ENCODE data around the gene ABCD1.

The ABCD1 gene

DNA sequence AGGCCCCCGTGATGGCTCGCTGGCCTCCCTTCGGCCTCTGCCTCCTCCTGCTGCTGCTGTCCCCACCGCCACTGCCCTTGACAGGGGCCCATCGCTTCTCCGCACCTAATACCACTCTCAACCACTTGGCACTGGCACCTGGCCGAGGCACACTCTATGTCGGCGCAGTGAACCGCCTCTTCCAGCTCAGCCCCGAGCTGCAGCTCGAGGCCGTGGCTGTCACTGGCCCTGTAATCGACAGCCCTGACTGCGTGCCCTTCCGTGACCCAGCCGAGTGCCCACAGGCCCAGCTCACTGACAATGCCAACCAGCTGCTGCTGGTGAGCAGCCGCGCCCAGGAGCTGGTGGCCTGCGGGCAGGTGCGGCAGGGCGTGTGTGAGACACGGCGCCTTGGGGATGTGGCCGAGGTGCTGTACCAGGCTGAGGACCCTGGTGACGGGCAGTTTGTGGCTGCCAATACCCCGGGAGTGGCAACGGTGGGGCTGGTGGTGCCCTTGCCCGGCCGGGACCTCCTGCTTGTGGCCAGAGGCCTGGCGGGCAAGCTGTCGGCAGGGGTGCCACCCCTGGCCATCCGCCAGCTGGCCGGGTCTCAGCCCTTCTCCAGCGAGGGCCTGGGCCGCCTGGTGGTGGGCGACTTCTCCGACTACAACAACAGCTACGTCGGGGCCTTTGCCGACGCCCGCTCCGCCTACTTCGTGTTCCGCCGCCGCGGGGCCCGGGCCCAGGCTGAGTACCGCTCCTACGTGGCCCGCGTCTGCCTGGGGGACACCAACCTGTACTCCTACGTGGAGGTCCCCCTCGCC, 42.4 kb downstream of the ABCD1 start:
- TF ChIP-seq, protein P1, sequence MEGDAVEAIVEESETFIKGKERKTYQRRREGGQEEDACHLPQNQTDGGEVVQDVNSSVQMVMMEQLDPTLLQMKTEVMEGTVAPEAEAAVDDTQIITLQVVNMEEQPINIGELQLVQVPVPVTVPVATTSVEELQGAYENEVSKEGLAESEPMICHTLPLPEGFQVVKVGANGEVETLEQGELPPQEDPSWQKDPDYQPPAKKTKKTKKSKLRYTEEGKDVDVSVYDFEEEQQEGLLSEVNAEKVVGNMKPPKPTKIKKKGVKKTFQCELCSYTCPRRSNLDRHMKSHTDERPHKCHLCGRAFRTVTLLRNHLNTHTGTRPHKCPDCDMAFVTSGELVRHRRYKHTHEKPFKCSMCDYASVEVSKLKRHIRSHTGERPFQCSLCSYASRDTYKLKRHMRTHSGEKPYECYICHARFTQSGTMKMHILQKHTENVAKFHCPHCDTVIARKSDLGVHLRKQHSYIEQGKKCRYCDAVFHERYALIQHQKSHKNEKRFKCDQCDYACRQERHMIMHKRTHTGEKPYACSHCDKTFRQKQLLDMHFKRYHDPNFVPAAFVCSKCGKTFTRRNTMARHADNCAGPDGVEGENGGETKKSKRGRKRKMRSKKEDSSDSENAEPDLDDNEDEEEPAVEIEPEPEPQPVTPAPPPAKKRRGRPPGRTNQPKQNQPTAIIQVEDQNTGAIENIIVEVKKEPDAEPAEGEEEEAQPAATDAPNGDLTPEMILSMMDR (IDR thresholded peaks at IDR 0.05; ENCODE audit: insufficient read depth, low read length, poor library complexity, severe bottlenecking), result no peak
- peak; percentile 6 for DNase-seq (ENCODE audit: extremely low read depth, insufficient read length)
- H3K4me3 ChIP-seq (replicated peaks; ENCODE audit: low read depth, low read length), result no peak overlapping the region
- no peaks in the 10 kb centered on the region for H3K36me3 ChIP-seq (ENCODE audit: control insufficient read depth, insufficient read depth, low read length)
- H3K27me3 ChIP-seq (replicated peaks; ENCODE audit: control insufficient read depth, insufficient read depth, low read length), result no peaks in the 10 kb centered on the region

DNA sequence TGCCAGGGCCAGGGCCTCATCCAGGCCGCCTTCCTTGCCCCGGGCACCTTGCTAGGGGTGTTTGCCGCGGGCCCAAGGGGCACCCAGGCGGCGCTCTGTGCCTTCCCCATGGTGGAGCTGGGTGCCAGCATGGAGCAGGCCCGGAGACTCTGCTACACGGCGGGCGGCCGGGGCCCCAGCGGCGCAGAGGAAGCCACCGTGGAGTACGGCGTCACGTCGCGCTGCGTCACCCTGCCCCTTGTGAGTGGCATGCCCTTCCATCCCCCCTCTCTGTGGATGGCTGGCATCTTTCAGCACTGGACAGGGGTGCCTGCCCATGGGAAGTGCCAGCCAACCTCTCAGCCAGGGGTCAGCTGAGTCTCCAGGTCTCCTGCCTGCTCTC, 43.0 kb downstream of the ABCD1 start:
- TF ChIP-seq, protein P1 (IDR thresholded peaks at IDR 0.05; ENCODE audit: insufficient read depth, low read length, poor library complexity, severe bottlenecking), result no peak
- Histone ChIP-seq H3K4me3 (replicated peaks; ENCODE audit: low read depth, low read length) (no peak overlapping the region), H3K36me3 (ENCODE audit: control insufficient read depth, insufficient read depth, low read length) (no peaks in the 10 kb centered on the region), H3K27me3 (replicated peaks; ENCODE audit: control insufficient read depth, insufficient read depth, low read length) (no peaks in the 10 kb centered on the region)
- DNase-seq (ENCODE audit: extremely low read depth, insufficient read length), result peak; percentile 6

DNA sequence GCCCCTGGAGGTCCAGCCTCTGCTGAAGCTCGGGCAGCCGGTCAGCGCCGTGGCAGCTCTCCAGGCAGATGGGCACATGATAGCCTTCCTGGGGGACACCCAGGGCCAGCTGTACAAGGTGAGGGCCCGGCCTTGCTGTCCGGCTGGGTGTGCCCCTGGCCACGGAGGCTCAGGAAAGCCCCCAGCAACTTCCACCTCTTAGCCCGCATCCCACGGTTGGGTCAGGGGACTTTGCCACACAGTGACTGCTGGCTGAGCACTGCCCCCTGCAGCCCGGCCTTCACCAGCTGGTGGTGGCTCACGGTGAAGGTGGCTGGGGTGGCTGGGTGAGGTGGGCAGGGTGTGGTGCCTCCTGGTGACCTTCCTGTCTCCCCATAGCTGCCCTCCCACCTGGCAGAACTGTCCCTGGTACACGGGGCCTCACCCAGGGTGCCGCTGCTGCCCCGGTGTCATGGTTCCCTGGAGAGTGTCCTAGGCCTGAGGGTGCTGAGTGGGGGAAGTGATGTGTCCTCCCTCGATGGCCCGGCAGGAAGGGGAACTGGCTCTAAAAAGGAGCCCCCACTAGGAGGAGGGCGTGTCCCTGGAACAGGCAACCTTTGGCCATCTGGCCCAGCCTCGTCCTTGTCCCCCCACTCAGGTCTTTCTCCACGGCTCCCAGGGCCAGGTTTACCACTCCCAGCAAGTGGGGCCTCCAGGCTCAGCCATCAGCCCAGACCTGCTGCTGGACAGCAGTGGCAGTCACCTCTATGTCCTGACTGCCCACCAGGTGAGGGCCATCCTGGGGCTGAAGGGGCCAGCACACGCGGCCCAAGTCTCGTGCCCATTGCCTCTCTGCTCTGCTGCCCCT, 43.9 kb downstream of the ABCD1 start:
- Histone ChIP-seq H3K27me3 (replicated peaks; ENCODE audit: control insufficient read depth, insufficient read depth, low read length) (no peaks in the 10 kb centered on the region), H3K4me3 (replicated peaks; ENCODE audit: low read depth, low read length) (no peak overlapping the region), H3K36me3 (ENCODE audit: control insufficient read depth, insufficient read depth, low read length) (no peaks in the 10 kb centered on the region)
- TF ChIP-seq, protein P1 (IDR thresholded peaks at IDR 0.05; ENCODE audit: insufficient read depth, low read length, poor library complexity, severe bottlenecking), result peak; percentile 35
- peak; percentile 11 for DNase-seq (ENCODE audit: extremely low read depth, insufficient read length)

DNA sequence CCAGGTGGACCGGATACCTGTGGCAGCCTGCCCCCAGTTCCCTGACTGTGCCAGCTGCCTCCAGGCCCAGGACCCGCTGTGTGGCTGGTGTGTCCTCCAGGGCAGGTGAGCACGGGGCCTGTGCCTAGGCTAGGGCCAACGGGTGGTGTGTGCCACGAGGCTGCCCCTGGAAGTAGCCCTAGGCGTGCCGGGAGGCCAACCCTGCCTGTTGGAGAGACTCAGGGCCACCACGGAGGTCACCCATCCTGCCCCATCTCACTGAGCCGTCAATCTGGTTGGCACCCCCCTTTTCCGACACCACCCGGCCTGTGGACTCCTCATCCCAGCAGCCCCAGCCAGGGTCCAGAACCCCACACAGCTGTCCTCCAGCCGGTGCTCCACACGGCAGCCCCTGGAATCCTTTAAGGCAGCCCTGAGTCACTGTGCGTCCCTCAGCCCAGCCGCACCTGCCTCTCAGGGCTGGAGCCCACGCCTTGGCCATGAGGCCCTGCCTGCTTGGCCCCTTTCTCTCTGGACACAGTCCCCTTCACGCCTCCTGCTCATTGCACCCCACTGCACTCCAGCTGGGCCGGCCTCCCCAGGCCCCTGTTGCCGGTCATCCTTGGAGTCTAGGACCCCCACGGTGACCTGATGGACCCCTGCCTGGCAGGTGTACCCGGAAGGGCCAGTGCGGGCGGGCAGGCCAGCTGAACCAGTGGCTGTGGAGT, 44.7 kb downstream of the ABCD1 start:
- H3K36me3 ChIP-seq (ENCODE audit: control insufficient read depth, insufficient read depth, low read length), result no peaks in the 10 kb centered on the region
- TF ChIP-seq, protein P1 (IDR thresholded peaks at IDR 0.05; ENCODE audit: insufficient read depth, low read length, poor library complexity, severe bottlenecking), result no peak
- H3K27me3 ChIP-seq (replicated peaks; ENCODE audit: control insufficient read depth, insufficient read depth, low read length), result no peaks in the 10 kb centered on the region
- peak; percentile 6 for DNase-seq (ENCODE audit: extremely low read depth, insufficient read length)
- no peak overlapping the region for H3K4me3 ChIP-seq (replicated peaks; ENCODE audit: low read depth, low read length)

GRCh38 chrX:153769865-153770600, 45.4 kb downstream of the ABCD1 start:
- no peak for DNase-seq (ENCODE audit: extremely low read depth, insufficient read length)
- TF ChIP-seq, protein P1 (IDR thresholded peaks at IDR 0.05; ENCODE audit: insufficient read depth, low read length, poor library complexity, severe bottlenecking), result no peak
- Histone ChIP-seq H3K36me3 (ENCODE audit: control insufficient read depth, insufficient read depth, low read length) (no peaks in the 10 kb centered on the region), H3K4me3 (replicated peaks; ENCODE audit: low read depth, low read length) (no peak overlapping the region), H3K27me3 (replicated peaks; ENCODE audit: control insufficient read depth, insufficient read depth, low read length) (no peaks in the 10 kb centered on the region)
